ENCODE results near the gene MST1.

The MST1 gene

GRCh38 chr3:49656541-49657112 is 32.6 kb downstream of the MST1 start:
- DNase-seq (ENCODE audit: low spot score) = no peak

- no peak for DNase-seq (ENCODE audit: low spot score)
Measured at GRCh38 chr3:49655731-49656285, 33.5 kb downstream of the MST1 start.

- DNase-seq (ENCODE audit: low spot score) = no peak
Measured at GRCh38 chr3:49654955-49655556, 34.2 kb downstream of the MST1 start.

GRCh38 chr3:49654176-49654825 is 35.0 kb downstream of the MST1 start:
- no peak for DNase-seq (ENCODE audit: low spot score)

- no peak for DNase-seq (ENCODE audit: low spot score)
Measured at GRCh38 chr3:49653621-49654020, 35.7 kb downstream of the MST1 start.

GRCh38 chr3:49652903-49653415 is 36.3 kb downstream of the MST1 start:
- no peak for DNase-seq (ENCODE audit: low spot score)

- DNase-seq (ENCODE audit: low spot score) = no peak
Measured at GRCh38 chr3:49652218-49652902, 36.9 kb downstream of the MST1 start.

GRCh38 chr3:49650637-49651036 is 38.6 kb downstream of the MST1 start:
- DNase-seq (ENCODE audit: low spot score) = no peak

- no peak for DNase-seq (ENCODE audit: low spot score)
Measured at GRCh38 chr3:49650177-49650576, 39.1 kb downstream of the MST1 start.

GRCh38 chr3:49649576-49649975 is 39.7 kb downstream of the MST1 start:
- DNase-seq (ENCODE audit: low spot score) = no peak

GRCh38 chr3:49648354-49649019 is 40.8 kb downstream of the MST1 start:
- DNase-seq (ENCODE audit: low spot score) = no peak

- no peak for DNase-seq (ENCODE audit: low spot score)
Measured at GRCh38 chr3:49647741-49648140, 41.5 kb downstream of the MST1 start.

- no peak for DNase-seq (ENCODE audit: low spot score)
Measured at GRCh38 chr3:49646236-49646635, 43.0 kb downstream of the MST1 start.

GRCh38 chr3:49644684-49645083 is 44.6 kb downstream of the MST1 start:
- no peak for DNase-seq (ENCODE audit: low spot score)

- DNase-seq (ENCODE audit: low spot score) = no peak
Measured at GRCh38 chr3:49642708-49643145, 46.5 kb downstream of the MST1 start.

- no peak for DNase-seq (ENCODE audit: low spot score)
Measured at GRCh38 chr3:49641921-49642707, 47.2 kb downstream of the MST1 start.

- no peak for DNase-seq (ENCODE audit: low spot score)
Measured at GRCh38 chr3:49641292-49641691, 48.0 kb downstream of the MST1 start.

- no peak for DNase-seq (ENCODE audit: low spot score)
Measured at GRCh38 chr3:49639551-49639950, 49.7 kb downstream of the MST1 start.

GRCh38 chr3:49638445-49638844 is 50.8 kb downstream of the MST1 start:
- no peak for DNase-seq (ENCODE audit: low spot score)

GRCh38 chr3:49636883-49637609 is 52.2 kb downstream of the MST1 start:
- DNase-seq (ENCODE audit: low spot score) = no peak

All from iPS-NIHi11 (cell line).